Transverse colon (tissue), 4 donors: Measurements from ENCODE around the gene PKP3.

Experiments used
- CTCF ChIP-seq, 5 experiments: fragments of 200-600 bp in 3 of 5; fragments of 450-650 bp in 2 of 5; sonication (generic) in 3 of 5; IDR thresholded peaks; 1 replicate in 2 of 5; 2 replicates in 3 of 5; pipeline ENCODE4 v1.5.1; 2016 to 2017; ENCODE audit warnings: antibody characterized with exemption in 5 of 5, inconsistent platforms in 3 of 5, mild to moderate bottlenecking in 2 of 5, moderate library complexity in 1 of 5
- POLR2A ChIP-seq: fragments of 450-650 bp; IDR thresholded peaks from one replicate; pipeline ENCODE4 v1.6.1; 2016; ENCODE audit warnings: antibody characterized with exemption, mild to moderate bottlenecking, moderate library complexity
- POLR2AphosphoS5 ChIP-seq, 3 donors: sonication (generic); formaldehyde crosslinking; IDR thresholded peaks; one replicate each; pipeline ENCODE4 v1.6.1; 2016; ENCODE audit warnings: antibody characterized with exemption in 3 of 3

- TF ChIP-seq CTCF (IDR thresholded peaks at IDR 0.05) = no peak
- no peak for TF ChIP-seq POLR2A
- no peak for TF ChIP-seq POLR2AphosphoS5 (IDR thresholded peaks at IDR 0.05)
These were observed 11.4 kb downstream of the PKP3 start for GRCh38 chr11:405323-405953.
